Sigmoid colon (tissue), 3 donors: ENCODE measurements around the gene NSMF.

Source experiments
- CTCF ChIP-seq, 4 experiments: fragments of 450-650 bp in 3 of 4; fragments of 200-600 bp in 1 of 4; IDR thresholded peaks; one replicate each; pipeline ENCODE4 v1.5.1; 2016 to 2019; ENCODE audit warnings: antibody characterized with exemption in 4 of 4, mild to moderate bottlenecking in 3 of 4, moderate library complexity in 2 of 4
- POLR2A ChIP-seq, 2 donors: fragments of 450-650 bp; IDR thresholded peaks; one replicate each; pipeline ENCODE4 v1.6.1; 2016; ENCODE audit warnings: antibody characterized with exemption in 2 of 2, mild to moderate bottlenecking in 2 of 2, moderate library complexity in 2 of 2

- no peak for TF ChIP-seq POLR2A (IDR thresholded peaks at IDR 0.05)
- TF ChIP-seq CTCF (IDR thresholded peaks at IDR 0.05) = no peak
Observed at GRCh38 chr9:137417161-137418021, 41.7 kb downstream of the NSMF start.
